Esophagus muscularis mucosa (tissue), 4 donors: Measurements from ENCODE around the gene TMEM132C. TPM values are rescaled to one million over a fixed set of nuclear protein-coding genes. Genes with fewer than 3 reads are reported as not detected.

Source experiments
- DNase-seq: peaks from one replicate; pipeline ENCODE4 v3.0.0-alpha.2; 2017; ENCODE audit errors: extremely low spot score
- H3K27ac ChIP-seq, 4 donors: fragments of 200-600 bp; sonication (generic); replicated peaks in 1 of 4; 1 replicate in 3 of 4; 2 replicates in 1 of 4; pipeline ENCODE4 v1.5.1; 2016 to 2019; ENCODE audit warnings: mild to moderate bottlenecking in 1 of 4
- H3K27me3 ChIP-seq, 4 donors: fragments of 200-600 bp; sonication (generic); one replicate each; pipeline versions ENCODE4 v1.5.1 to v1.6.0; 2016 to 2019
- H3K36me3 ChIP-seq, 4 donors: fragments of 200-600 bp; sonication (generic); one replicate each; pipeline ENCODE4 v1.5.1; 2016 to 2019
- H3K4me1 ChIP-seq, 4 donors: fragments of 200-600 bp; sonication (generic); one replicate each; pipeline ENCODE4 v1.5.1; 2016 to 2019
- H3K4me3 ChIP-seq, 4 donors: fragments of 200-600 bp; sonication (generic); 1 replicate in 2 of 4; 2 replicates in 2 of 4; pipeline ENCODE4 v1.5.1; 2016 to 2019; ENCODE audit warnings: mild to moderate bottlenecking in 4 of 4, moderate library complexity in 1 of 4
- H3K9me3 ChIP-seq, 4 donors: fragments of 200-600 bp; sonication (generic); 1 replicate in 3 of 4; 2 replicates in 1 of 4; pipeline ENCODE4 v1.5.1; 2016 to 2019
- CTCF ChIP-seq, 3 experiments: fragments of 200-600 bp in 2 of 3; fragments of 450-650 bp in 1 of 3; sonication (generic) in 2 of 3; IDR thresholded peaks; one replicate each; pipeline ENCODE4 v1.5.1; 2017 to 2019; ENCODE audit warnings: antibody characterized with exemption in 3 of 3, mild to moderate bottlenecking in 2 of 3, moderate library complexity in 1 of 3
- EP300 ChIP-seq: sonication (generic); formaldehyde crosslinking; IDR thresholded peaks from one replicate; pipeline ENCODE4 v1.6.1; 2017; ENCODE audit warnings: antibody characterized with exemption
- POLR2A ChIP-seq: fragments of 450-650 bp; IDR thresholded peaks from one replicate; pipeline ENCODE4 v1.6.1; 2017; ENCODE audit warnings: antibody characterized with exemption, moderate library complexity, mild to moderate bottlenecking, low read depth
- POLR2AphosphoS5 ChIP-seq, 2 donors: sonication (generic); formaldehyde crosslinking; IDR thresholded peaks; one replicate each; pipeline ENCODE4 v1.6.1; 2017; ENCODE audit warnings: antibody characterized with exemption in 2 of 2
- WGBS: methylation state at CpG from one replicate; pipeline ENCODE4 v1.1.5; 2018; 5-methylcytosine and 5-hydroxymethylcytosine counted together
- intact Hi-C: fragments of 100-400 bp; cut with DNase I; formaldehyde crosslinking; loops from one replicate; pipeline ENCODE4 v1.15.1; 2023
- total RNA-seq, 4 donors: library from RNA; depleted of rRNA; stranded (reverse); fragments of >200 nt; gene quantifications; one replicate each; pipeline versions ENCODE4 v1.1.0 to v1.2.1, GENCODE V29; 2016

Gene TMEM132C
- total RNA-seq, 4 donors from 2014 or later = 2.9 to 3.8 (median 3.5) TPM

- WGBS = 60% methylated on average over 11 of the region's 11 CpGs
- intact Hi-C loops = no loop called here
- TF ChIP-seq POLR2A (no peak), CTCF (IDR thresholded peaks at IDR 0.05) (no peak), POLR2AphosphoS5 (IDR thresholded peaks at IDR 0.05) (no peak), EP300 (no peak)
- H3K4me1 ChIP-seq = peaks cover 0 to 17% (median 10%) of the 10 kb centered on the region in 4 donors
- no peak overlapping the region for H3K27ac ChIP-seq
- no peak for DNase-seq
- no peaks in the 10 kb centered on the region for H3K36me3 ChIP-seq
- H3K4me3 ChIP-seq = no peak overlapping the region
- H3K27me3 ChIP-seq = no peaks in the 10 kb centered on the region
- no peaks in the 10 kb centered on the region for H3K9me3 ChIP-seq
Observed at GRCh38 chr12:128745772-128746689, 479.1 kb downstream of the TMEM132C start.

GRCh38 chr12:128747441-128747840 lies 480.5 kb downstream of the TMEM132C start:
- no peak for TF ChIP-seq CTCF (IDR thresholded peaks at IDR 0.05)
- no peak for TF ChIP-seq POLR2AphosphoS5 (IDR thresholded peaks at IDR 0.05)
- no peak for TF ChIP-seq POLR2A
- no peak for TF ChIP-seq EP300
- Histone ChIP-seq H3K36me3 (no peaks in the 10 kb centered on the region), H3K27me3 (no peaks in the 10 kb centered on the region), H3K27ac (no peak overlapping the region), H3K4me1 (peaks cover 0 to 17% (median 10%) of the 10 kb centered on the region in 4 donors), H3K9me3 (no peaks in the 10 kb centered on the region), H3K4me3 (no peak overlapping the region)
- intact Hi-C loops = no loop called here
- WGBS = 70% methylated on average over 6 of the region's 13 CpGs
- DNase-seq = no peak

- no peak for DNase-seq
- Histone ChIP-seq H3K4me1 (no peaks in the 10 kb centered on the region), H3K4me3 (no peak overlapping the region), H3K36me3 (no peaks in the 10 kb centered on the region), H3K27ac (no peak overlapping the region), H3K9me3 (peaks cover 0 to 4% (median 0%) of the 10 kb centered on the region in 4 donors), H3K27me3 (no peaks in the 10 kb centered on the region)
- TF ChIP-seq POLR2AphosphoS5 (IDR thresholded peaks at IDR 0.05) (no peak), POLR2A (no peak), CTCF (IDR thresholded peaks at IDR 0.05) (no peak), EP300 (no peak)
- intact Hi-C loops = no loop called here
- WGBS = 89% methylated on average over 5 of the region's 5 CpGs
Observed at GRCh38 chr12:128752386-128752785, 485.4 kb downstream of the TMEM132C start.

- no peaks in the 10 kb centered on the region for H3K27me3 ChIP-seq
- peaks cover 0 to 4% (median 0%) of the 10 kb centered on the region in 4 donors for H3K9me3 ChIP-seq
- H3K4me3 ChIP-seq = no peak overlapping the region
- no peak for TF ChIP-seq EP300
- TF ChIP-seq CTCF (IDR thresholded peaks at IDR 0.05) = no peak
- TF ChIP-seq POLR2A = no peak
- no peak for TF ChIP-seq POLR2AphosphoS5 (IDR thresholded peaks at IDR 0.05)
- no peak for DNase-seq
- no peaks in the 10 kb centered on the region for H3K4me1 ChIP-seq
- H3K27ac ChIP-seq = no peak overlapping the region
- intact Hi-C loops = no loop called here
- WGBS = 69% methylated on average over 4 of the region's 4 CpGs
- H3K36me3 ChIP-seq = no peaks in the 10 kb centered on the region
Observed at GRCh38 chr12:128753438-128753837, 486.5 kb downstream of the TMEM132C start.
